Mesangial cell (primary cell): ENCODE data around the gene CLDN2. TPM values are rescaled to one million over a fixed set of nuclear protein-coding genes. Genes with fewer than 3 reads are reported as not detected.

Experiments used
- total RNA-seq: library from RNA; depleted of rRNA; stranded (reverse); fragments of >200 nt; gene quantifications from 2 replicates; pipeline ENCODE4 v1.2.3, GENCODE V29; 2015

Gene CLDN2
- total RNA-seq: 2.0 and 9.3 TPM in 2 replicates

GRCh38 chrX:106919932-106920452, at the start of gene CLDN2:
TSS of gene CLDN2 (plus strand) at chrX:106920402. CDS start at chrX:106928229, 7,827 bp downstream.

GRCh38 chrX:106903291-106903824, 16.8 kb upstream of the CLDN2 start, which contains the start of gene RIPPLY1:
TSS of gene RIPPLY1 (minus strand) at chrX:106903341. CDS start at chrX:106903287, 54 bp downstream.

Other genes starting within 250 kb of the CLDN2 start
- gene RNF128, start 193.7 kb upstream of the CLDN2 start, total RNA-seq: 3.3 and 11.2 TPM in 2 replicates
- gene TBC1D8B, start 117.7 kb upstream of the CLDN2 start, total RNA-seq: 1.9 and 2.4 TPM in 2 replicates
- gene RIPPLY1, start 17.1 kb upstream of the CLDN2 start, total RNA-seq: 0.16 and 0.51 TPM in 2 replicates
- 10.5 and 13.5 TPM in 2 replicates for gene MORC4, start 79.8 kb downstream of the CLDN2 start, total RNA-seq
- 5.7 TPM in 2 replicates for gene RBM41, start 198.4 kb downstream of the CLDN2 start, total RNA-seq